Astrocyte (in vitro differentiated cells and primary cell): ENCODE results near the gene FOXE3. TPM values are rescaled to one million over a fixed set of nuclear protein-coding genes. Genes with fewer than 3 reads are reported as not detected.

Experiments used
- DNase-seq: peaks from one replicate; pipeline ENCODE4 v3.0.0-alpha.2; 2010; ENCODE audit warnings: low read depth
- FAIRE-seq: peaks from 2 replicates; lab custom pipeline; 2011; peaks lifted over from hg19 to GRCh38; lab: Jason Lieb, UNC
- H2AFZ ChIP-seq: 2 replicates; pipeline ENCODE4 v1.6.0; 2012; ENCODE audit warnings: low read depth, low read length, inconsistent platforms
- H3K27ac ChIP-seq: 2 replicates; pipeline ENCODE4 v1.5.1; 2011; ENCODE audit warnings: low read depth, low read length, inconsistent platforms
- H3K27me3 ChIP-seq: 2 replicates; pipeline ENCODE4 v1.6.0; 2011; ENCODE audit warnings: low read length, inconsistent platforms; ENCODE audit not compliant: insufficient read depth
- H3K36me3 ChIP-seq: 2 replicates; pipeline ENCODE4 v1.5.1; 2011; ENCODE audit warnings: low read length, inconsistent platforms; ENCODE audit not compliant: insufficient read depth
- H3K4me1 ChIP-seq: 2 replicates; pipeline ENCODE4 v1.5.1; 2011; ENCODE audit warnings: low read length, inconsistent platforms; ENCODE audit not compliant: insufficient read depth
- H3K4me2 ChIP-seq: 2 replicates; pipeline ENCODE4 v1.6.0; 2012; ENCODE audit warnings: low read length, inconsistent platforms
- H3K4me3 ChIP-seq: 2 replicates; pipeline ENCODE4 v1.5.1; 2011; ENCODE audit warnings: low read depth, mild to moderate bottlenecking, low read length, inconsistent platforms; ENCODE audit not compliant: insufficient read depth
- H3K79me2 ChIP-seq: 2 replicates; pipeline ENCODE4 v1.6.0; 2012; ENCODE audit warnings: mild to moderate bottlenecking, low read length, inconsistent platforms; ENCODE audit not compliant: insufficient read depth
- H3K9ac ChIP-seq: 2 replicates; pipeline ENCODE4 v1.6.0; 2012; ENCODE audit warnings: mild to moderate bottlenecking, low read length, inconsistent platforms
- H3K9me3 ChIP-seq: 2 replicates; pipeline ENCODE4 v1.5.1; 2012; ENCODE audit warnings: low read depth, mild to moderate bottlenecking, low read length, inconsistent platforms; ENCODE audit not compliant: insufficient read depth
- H4K20me1 ChIP-seq: 2 replicates; pipeline ENCODE4 v1.6.0; 2012; ENCODE audit warnings: low read length, inconsistent platforms; ENCODE audit not compliant: insufficient read depth
- H3K27ac Mint-ChIP-seq: one replicate; pipeline ENCODE4 v1.8.0; 2021; ENCODE audit warnings: mild to moderate bottlenecking, mixed read lengths; ENCODE audit not compliant: unreplicated experiment
- H3K27me3 Mint-ChIP-seq: one replicate; pipeline ENCODE4 v1.8.0; 2021; ENCODE audit warnings: low read depth, mixed read lengths; ENCODE audit not compliant: unreplicated experiment
- H3K36me3 Mint-ChIP-seq: one replicate; pipeline ENCODE4 v1.8.0; 2021; ENCODE audit warnings: low read depth, mixed read lengths; ENCODE audit not compliant: unreplicated experiment
- H3K4me1 Mint-ChIP-seq: one replicate; pipeline ENCODE4 v1.8.0; 2021; ENCODE audit warnings: low read depth, mixed read lengths; ENCODE audit not compliant: unreplicated experiment
- H3K4me3 Mint-ChIP-seq: one replicate; pipeline ENCODE4 v1.8.0; 2021; ENCODE audit warnings: mild to moderate bottlenecking, moderate library complexity, mixed read lengths; ENCODE audit not compliant: unreplicated experiment
- H3K9me3 Mint-ChIP-seq: one replicate; pipeline ENCODE4 v1.8.0; 2021; ENCODE audit warnings: mild to moderate bottlenecking, mixed read lengths; ENCODE audit not compliant: unreplicated experiment
- CTCF ChIP-seq: IDR thresholded peaks from 2 replicates; pipeline ENCODE4 v1.5.1; 2011; ENCODE audit warnings: low read depth, mild to moderate bottlenecking, inconsistent platforms, low read length, moderate library complexity; ENCODE audit not compliant: insufficient read depth
- EZH2 ChIP-seq: IDR thresholded peaks from 2 replicates; pipeline ENCODE4 v1.6.1; 2012; ENCODE audit warnings: mild to moderate bottlenecking, low read length, inconsistent platforms; ENCODE audit not compliant: insufficient read depth
- total RNA-seq: library from RNA; stranded (reverse); gene quantifications from 2 replicates; pipeline ENCODE4 v1.2.1, GENCODE V29; 2021

The FOXE3 gene
- total RNA-seq, 1 donor from 2014 or later, result 0.14 TPM

- Histone ChIP-seq H3K36me3 (no peaks in the 10 kb centered on the region), H3K9ac (no peak overlapping the region), H3K79me2 (no peaks in the 10 kb centered on the region), H3K27ac (no peak overlapping the region), H3K9me3 (no peaks in the 10 kb centered on the region), H3K27me3 (peaks cover 22% of the 10 kb centered on the region), H3K4me2 (no peak overlapping the region), H3K4me3 (no peak overlapping the region), H3K4me1 (peaks cover 13% of the 10 kb centered on the region), H2AFZ (no peak overlapping the region), H4K20me1 (no peaks in the 10 kb centered on the region)
- TF ChIP-seq EZH2 (no peak), CTCF (no peak)
- H3K4me1 Mint-ChIP-seq, result peaks cover 24% of the 10 kb centered on the region
- no peak overlapping the region for H3K27ac Mint-ChIP-seq
- no peak overlapping the region for H3K4me3 Mint-ChIP-seq
- H3K9me3 Mint-ChIP-seq, result no peaks in the 10 kb centered on the region
- peaks cover 1% of the 10 kb centered on the region for H3K36me3 Mint-ChIP-seq
- FAIRE-seq (no peak), DNase-seq (no peak)
- peaks cover 27% of the 10 kb centered on the region for H3K27me3 Mint-ChIP-seq
Measured at GRCh38 chr1:47411436-47411835, 4.6 kb upstream of the FOXE3 start.

DNA sequence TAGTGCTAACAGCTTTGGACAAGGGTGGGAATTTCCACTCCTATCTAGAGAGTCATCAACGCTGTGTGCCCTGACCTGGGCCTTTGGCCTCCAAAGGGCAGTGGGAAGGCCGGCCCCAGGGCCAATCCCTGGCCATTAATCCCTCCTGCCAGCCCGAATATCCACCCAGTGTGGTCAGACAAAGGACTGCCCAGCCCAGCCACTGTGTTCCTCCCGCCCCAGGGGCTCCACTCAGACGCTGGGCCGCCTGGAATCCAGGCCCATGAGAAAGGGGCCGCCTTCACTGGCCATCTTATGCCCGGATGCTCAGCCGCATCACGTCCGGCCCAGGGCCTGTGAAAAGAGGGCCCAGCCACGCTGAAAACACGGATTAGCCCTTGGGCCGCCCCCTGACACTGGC is 3.6 kb upstream of the FOXE3 start:
- Histone ChIP-seq H3K4me1 (peaks cover 13% of the 10 kb centered on the region), H2AFZ (no peak overlapping the region), H3K27me3 (peaks cover 27% of the 10 kb centered on the region), H4K20me1 (no peaks in the 10 kb centered on the region), H3K36me3 (no peaks in the 10 kb centered on the region), H3K4me3 (no peak overlapping the region), H3K79me2 (no peaks in the 10 kb centered on the region), H3K27ac (no peak overlapping the region), H3K4me2 (no peak overlapping the region), H3K9ac (no peak overlapping the region), H3K9me3 (no peaks in the 10 kb centered on the region)
- TF ChIP-seq CTCF (no peak), EZH2 (no peak)
- H3K4me1 Mint-ChIP-seq, result peaks cover 24% of the 10 kb centered on the region
- no peak for FAIRE-seq
- H3K36me3 Mint-ChIP-seq, result peaks cover 1% of the 10 kb centered on the region
- DNase-seq, result no peak
- H3K27ac Mint-ChIP-seq, result no peak overlapping the region
- H3K4me3 Mint-ChIP-seq, result no peak overlapping the region
- H3K27me3 Mint-ChIP-seq, result peaks cover 31% of the 10 kb centered on the region
- peaks cover 3% of the 10 kb centered on the region for H3K9me3 Mint-ChIP-seq

DNA sequence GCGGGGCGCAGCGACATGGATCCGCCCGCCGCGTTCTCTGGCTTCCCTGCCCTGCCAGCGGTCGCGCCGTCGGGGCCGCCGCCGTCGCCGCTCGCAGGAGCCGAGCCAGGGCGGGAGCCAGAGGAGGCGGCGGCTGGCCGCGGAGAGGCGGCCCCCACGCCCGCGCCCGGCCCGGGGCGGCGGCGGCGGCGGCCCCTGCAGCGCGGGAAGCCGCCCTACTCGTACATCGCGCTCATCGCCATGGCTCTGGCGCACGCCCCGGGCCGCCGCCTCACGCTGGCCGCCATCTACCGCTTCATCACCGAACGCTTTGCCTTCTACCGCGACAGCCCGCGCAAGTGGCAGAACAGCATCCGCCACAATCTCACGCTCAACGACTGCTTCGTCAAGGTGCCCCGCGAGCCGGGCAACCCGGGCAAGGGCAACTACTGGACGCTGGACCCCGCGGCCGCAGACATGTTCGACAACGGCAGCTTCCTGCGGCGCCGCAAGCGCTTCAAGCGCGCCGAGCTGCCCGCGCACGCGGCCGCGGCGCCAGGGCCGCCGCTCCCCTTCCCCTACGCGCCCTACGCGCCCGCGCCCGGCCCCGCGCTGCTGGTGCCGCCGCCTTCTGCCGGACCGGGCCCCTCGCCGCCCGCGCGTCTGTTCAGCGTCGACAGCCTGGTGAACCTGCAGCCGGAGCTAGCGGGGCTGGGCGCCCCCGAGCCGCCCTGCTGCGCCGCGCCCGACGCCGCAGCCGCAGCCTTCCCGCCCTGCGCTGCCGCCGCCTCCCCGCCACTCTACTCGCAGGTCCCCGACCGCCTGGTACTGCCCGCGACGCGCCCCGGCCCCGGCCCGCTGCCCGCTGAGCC is 459 bp downstream of the FOXE3 start:
- DNase-seq (no peak), FAIRE-seq (no peak)

More for the DNA sequence above, 459 bp downstream of the FOXE3 start:
- Mint-ChIP-seq H3K27me3 (peaks cover 70% of the 10 kb centered on the region), H3K27ac (no peak overlapping the region), H3K4me1 (no peaks in the 10 kb centered on the region), H3K36me3 (peaks cover 1% of the 10 kb centered on the region), H3K9me3 (peaks cover 4% of the 10 kb centered on the region), H3K4me3 (no peak overlapping the region)
- Histone ChIP-seq H3K9ac (no peak overlapping the region), H3K27ac (no peak overlapping the region), H3K4me1 (no peaks in the 10 kb centered on the region), H3K27me3 (peaks cover 54% of the 10 kb centered on the region), H3K9me3 (no peaks in the 10 kb centered on the region), H3K36me3 (no peaks in the 10 kb centered on the region), H4K20me1 (no peaks in the 10 kb centered on the region), H3K4me2 (peak overlapping the region; percentile 73), H2AFZ (peak overlapping the region; percentile 73), H3K79me2 (no peaks in the 10 kb centered on the region), H3K4me3 (no peak overlapping the region)
- TF ChIP-seq EZH2 (peak; percentile 58), CTCF (no peak)
